SK-N-SH treated with all-trans-retinoic acid at 6 μM for 48 hours (cell line): ENCODE results near the gene CIBAR2.

Experiments
- ATAC-seq: fragments of 200-7000 bp; cut with Tn5 transposase; 3 replicates; pipeline ENCODE4 v1.9.1; 2020; ENCODE audit warnings: mild to moderate bottlenecking, moderate library complexity
- ARNTL ChIP-seq: fragments of 450-650 bp; formaldehyde crosslinking; IDR thresholded peaks from 2 replicates; pipeline ENCODE4 v1.5.0; 2020; ENCODE audit warnings: low read depth, mild to moderate bottlenecking, moderate library complexity, borderline replicate concordance
- BACH2 ChIP-seq: fragments of 250-450 bp; sonication (Bioruptor Pico); IDR thresholded peaks from 2 replicates; pipeline ENCODE4 v1.9.0; 2021; ENCODE audit warnings: mild to moderate bottlenecking, borderline replicate concordance
- CREB5 ChIP-seq: fragments of 250-450 bp; sonication (Bioruptor Pico); IDR thresholded peaks from 2 replicates; pipeline ENCODE4 v1.5.1; 2020; ENCODE audit warnings: low read depth, mild to moderate bottlenecking, moderate library complexity
- CSRNP3 ChIP-seq: fragments of 250-450 bp; sonication (Bioruptor Pico); IDR thresholded peaks from 2 replicates; pipeline ENCODE4 v1.5.1; 2021; ENCODE audit warnings: mild to moderate bottlenecking, moderate library complexity
- ESRRG ChIP-seq: fragments of 250-450 bp; sonication (Bioruptor Pico); IDR thresholded peaks from 2 replicates; pipeline ENCODE4 v1.6.1; 2021; ENCODE audit warnings: mild to moderate bottlenecking
- GLIS3 ChIP-seq: fragments of 250-450 bp; sonication (Bioruptor Pico); IDR thresholded peaks from 2 replicates; pipeline ENCODE4 v1.5.0; 2020; ENCODE audit warnings: mild to moderate bottlenecking, moderate library complexity
- ISL1 ChIP-seq: fragments of 250-450 bp; sonication (Bioruptor Pico); IDR thresholded peaks from 2 replicates; pipeline ENCODE4 v2.1.2; 2022; ENCODE audit warnings: mild to moderate bottlenecking, moderate library complexity
- PATZ1 ChIP-seq: fragments of 250-450 bp; sonication (Bioruptor Pico); IDR thresholded peaks from 2 replicates; pipeline ENCODE4 v1.8.0; 2020; ENCODE audit warnings: mild to moderate bottlenecking, moderate library complexity, borderline replicate concordance
- POU6F1 ChIP-seq: fragments of 250-450 bp; sonication (Bioruptor Pico); IDR thresholded peaks from 2 replicates; pipeline ENCODE4 v1.8.0; 2021; ENCODE audit warnings: low read depth, mild to moderate bottlenecking, moderate library complexity, borderline replicate concordance
- PPARA ChIP-seq: fragments of 250-450 bp; sonication (Bioruptor Pico); IDR thresholded peaks from 2 replicates; pipeline ENCODE4 v1.5.0; 2020; ENCODE audit warnings: mild to moderate bottlenecking, borderline replicate concordance
- RARB ChIP-seq: fragments of 250-450 bp; sonication (Bioruptor Pico); IDR thresholded peaks from 2 replicates; pipeline ENCODE4 v1.8.0; 2021; ENCODE audit warnings: mild to moderate bottlenecking, moderate library complexity
- SNAI2 ChIP-seq: fragments of 250-450 bp; sonication (Bioruptor Pico); IDR thresholded peaks from 2 replicates; pipeline ENCODE4 v1.5.0; 2020; ENCODE audit warnings: mild to moderate bottlenecking, moderate library complexity
- TCF4 ChIP-seq: fragments of 250-450 bp; sonication (Bioruptor Pico); IDR thresholded peaks from 2 replicates; pipeline ENCODE4 v1.8.0; 2021; ENCODE audit warnings: mild to moderate bottlenecking, moderate library complexity, borderline replicate concordance
- TOX ChIP-seq: fragments of 250-450 bp; sonication (Bioruptor Pico); IDR thresholded peaks from 2 replicates; pipeline ENCODE4 v1.8.0; 2021; ENCODE audit warnings: mild to moderate bottlenecking, moderate library complexity, borderline replicate concordance
- TSHZ2 ChIP-seq: fragments of 250-450 bp; sonication (Bioruptor Pico); IDR thresholded peaks from 2 replicates; pipeline ENCODE4 v1.5.0; 2020; ENCODE audit warnings: mild to moderate bottlenecking, moderate library complexity
- ZC3H10 ChIP-seq: fragments of 250-450 bp; sonication (Bioruptor Pico); IDR thresholded peaks from 2 replicates; pipeline ENCODE4 v1.5.1; 2021; ENCODE audit warnings: mild to moderate bottlenecking, moderate library complexity
- ZFP3 ChIP-seq: fragments of 250-450 bp; sonication (Bioruptor Pico); IDR thresholded peaks from 2 replicates; pipeline ENCODE4 v1.5.0; 2020; ENCODE audit warnings: mild to moderate bottlenecking, moderate library complexity
- ZFP30 ChIP-seq: fragments of 450-650 bp; formaldehyde crosslinking; IDR thresholded peaks from 2 replicates; pipeline ENCODE4 v1.5.0; 2022; ENCODE audit warnings: mild to moderate bottlenecking, moderate library complexity
- ZNF565 ChIP-seq: fragments of 450-650 bp; formaldehyde crosslinking; conservative IDR thresholded peaks from 2 replicates; pipeline ENCODE4 v1.5.0; 2020; ENCODE audit warnings: low read depth, mild to moderate bottlenecking, moderate library complexity
- ZNF70 ChIP-seq: fragments of 450-650 bp; formaldehyde crosslinking; IDR thresholded peaks from 2 replicates; pipeline ENCODE4 v1.5.0; 2020; ENCODE audit warnings: mild to moderate bottlenecking, moderate library complexity
- ZNF8 ChIP-seq: fragments of 450-650 bp; formaldehyde crosslinking; IDR thresholded peaks from 2 replicates; pipeline ENCODE4 v1.5.0; 2020; ENCODE audit warnings: mild to moderate bottlenecking, moderate library complexity

CIBAR2 gene

GRCh38 chr16:85057948-85058347 lies 54.3 kb downstream of the CIBAR2 start (continued):
- TF ChIP-seq SNAI2 (CRISPR knock-in tag) (no peak), GLIS3 (no peak), ESRRG (CRISPR knock-in tag) (no peak), ZNF70 (CRISPR knock-in tag) (no peak), TOX (no peak), CREB5 (CRISPR knock-in tag) (no peak)

GRCh38 chr16:85057212-85057889 lies 54.9 kb downstream of the CIBAR2 start:
- peak; percentile 35; the same call in 2 of the 3 replicates for ATAC-seq
- TF ChIP-seq CREB5 (CRISPR knock-in tag) (no peak), TSHZ2 (CRISPR knock-in tag) (no peak), ARNTL (CRISPR knock-in tag) (no peak), SNAI2 (CRISPR knock-in tag) (no peak), ZFP3 (CRISPR knock-in tag) (no peak), ESRRG (CRISPR knock-in tag) (no peak), TCF4 (CRISPR knock-in tag) (no peak), ZNF8 (CRISPR knock-in tag) (no peak), PPARA (CRISPR knock-in tag) (no peak), ZC3H10 (CRISPR knock-in tag) (no peak), ZNF565 (CRISPR knock-in tag) (no peak), ZNF70 (CRISPR knock-in tag) (no peak), ZFP30 (CRISPR knock-in tag) (no peak), CSRNP3 (no peak), POU6F1 (no peak), BACH2 (CRISPR knock-in tag) (no peak), PATZ1 (CRISPR knock-in tag) (no peak), RARB (CRISPR knock-in tag) (no peak), ISL1 (CRISPR knock-in tag) (no peak)
- TF ChIP-seq, all 23 proteins: peak for 0
